ENCODE results near the gene SATB1.

- no peak for TF ChIP-seq CTCF (conservative IDR thresholded peaks at IDR 0.05; ENCODE audit: low read depth in 2 of 2)
- no peak for TF ChIP-seq REST (IDR thresholded peaks at IDR 0.05; ENCODE audit: unreplicated experiment)
- no peak for TF ChIP-seq POLR2AphosphoS5 (IDR thresholded peaks at IDR 0.05; ENCODE audit: low read depth)
- no peak for TF ChIP-seq EZH2 (IDR thresholded peaks at IDR 0.05; ENCODE audit: low read depth, unreplicated experiment)
- no peak for TF ChIP-seq ETS1 (IDR thresholded peaks at IDR 0.05)
- no peak for TF ChIP-seq JUNB (IDR thresholded peaks at IDR 0.05; ENCODE audit: unreplicated experiment)
- TF ChIP-seq CREB1 (CRISPR knock-in tag; IDR thresholded peaks at IDR 0.05; ENCODE audit: low read depth): no peak
- TF ChIP-seq EZH2phosphoT487 (IDR thresholded peaks at IDR 0.05; ENCODE audit: unreplicated experiment): no peak
- TF ChIP-seq ZNF331 (CRISPR knock-in tag; IDR thresholded peaks at IDR 0.05; ENCODE audit: low read depth): no peak
Measured at GRCh38 chr3:18366258-18366657, 58.9 kb downstream of the SATB1 start.
